CD4-positive, alpha-beta T cell treated with Interleukin-10 for 1 hour (primary cell): ENCODE data around the gene PRMT3.
"Not testable (repeated sequence)": the region's sequence is repeated elsewhere in the genome, so short reads cannot be mapped to it uniquely, and the experiment has no call there.

Source experiments
- DNase-seq: peaks from one replicate; pipeline ENCODE4 v3.0.0-alpha.2; 2020

The PRMT3 gene

GRCh38 chr11:20387261-20388095 lies at the start of gene PRMT3:
TSS of gene PRMT3 (plus strand) at chr11:20387716. CDS start at chr11:20387747, 31 bp downstream.
- peak; percentile 97 for DNase-seq

- DNase-seq, result no peak
Measured at GRCh38 chr11:20342347-20343141, 45.0 kb upstream of the PRMT3 start.

- DNase-seq, result no peak
Measured at GRCh38 chr11:20351136-20351535, 36.4 kb upstream of the PRMT3 start.

GRCh38 chr11:20351751-20352262 lies 35.7 kb upstream of the PRMT3 start:
- no peak for DNase-seq

GRCh38 chr11:20353829-20354434 lies 33.6 kb upstream of the PRMT3 start:
- peak; percentile 47 for DNase-seq

- DNase-seq, result peak; percentile 60
Measured at GRCh38 chr11:20355221-20356219, 32.0 kb upstream of the PRMT3 start.

- no peak for DNase-seq
Measured at GRCh38 chr11:20357150-20357549, 30.4 kb upstream of the PRMT3 start.

- DNase-seq, result peak; percentile 68
Measured at GRCh38 chr11:20360650-20361049, 26.9 kb upstream of the PRMT3 start.

GRCh38 chr11:20362481-20362880 lies 25.0 kb upstream of the PRMT3 start:
- DNase-seq, result no peak

- DNase-seq, result no peak
Measured at GRCh38 chr11:20363149-20363499, 24.4 kb upstream of the PRMT3 start.

- DNase-seq, result peak; percentile 81
Measured at GRCh38 chr11:20363500-20364340, 23.8 kb upstream of the PRMT3 start, which contains the start of gene HTATIP2. TSS of gene HTATIP2 (plus strand) at chr11:20363714. CDS start at chr11:20364238, 524 bp downstream.

GRCh38 chr11:20364341-20364792 lies 23.1 kb upstream of the PRMT3 start:
- DNase-seq, result no peak

- not testable (repeated sequence) for DNase-seq
Measured at GRCh38 chr11:20365465-20365864, 22.1 kb upstream of the PRMT3 start.

GRCh38 chr11:20367313-20367948 lies 20.1 kb upstream of the PRMT3 start:
- DNase-seq, result peak; percentile 17

GRCh38 chr11:20368438-20368837 lies 19.1 kb upstream of the PRMT3 start:
- DNase-seq, result no peak

- no peak for DNase-seq
Measured at GRCh38 chr11:20369826-20370225, 17.7 kb upstream of the PRMT3 start.

GRCh38 chr11:20372081-20372626 lies 15.4 kb upstream of the PRMT3 start:
- DNase-seq, result no peak

GRCh38 chr11:20373147-20373546 lies 14.4 kb upstream of the PRMT3 start:
- no peak for DNase-seq

GRCh38 chr11:20373568-20374209 lies 13.8 kb upstream of the PRMT3 start:
- DNase-seq, result no peak
